ENCODE results near the gene KRTDAP.

The KRTDAP gene

DNA sequence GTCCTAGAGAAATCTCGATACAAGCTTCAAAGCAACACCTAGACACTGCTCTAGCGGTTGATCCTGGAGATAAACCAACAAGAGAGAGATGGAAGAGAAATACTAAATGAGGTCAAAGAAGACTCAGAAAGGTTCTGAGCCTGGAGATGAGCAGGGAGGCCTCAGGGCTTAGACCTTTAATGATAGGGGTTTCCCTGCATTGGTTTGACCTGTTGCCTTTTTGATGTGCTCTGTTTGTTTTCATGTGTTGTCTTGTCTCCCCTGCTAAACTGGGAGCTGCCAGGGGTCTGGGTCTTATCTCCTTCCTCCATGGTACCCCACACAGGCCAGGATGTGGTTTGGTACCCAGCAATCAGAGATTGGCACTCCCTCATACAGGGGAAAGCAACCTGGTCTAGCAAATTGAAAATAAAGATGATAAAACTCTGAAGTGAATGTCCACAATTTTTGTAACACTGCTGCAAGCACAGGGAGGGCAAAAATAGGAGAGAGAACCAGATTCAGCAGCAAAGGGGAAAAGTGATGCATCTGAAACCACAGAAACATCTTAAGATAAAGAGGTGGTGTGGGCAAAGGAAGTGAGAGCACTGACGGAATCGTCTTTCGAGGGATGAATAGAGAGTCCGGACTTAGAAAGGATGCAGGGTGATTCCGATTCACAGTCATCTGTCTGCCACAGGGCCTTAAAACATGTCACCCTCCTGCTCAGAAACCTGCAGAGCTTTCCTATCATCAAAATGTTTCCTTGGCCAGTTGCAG, 38.7 kb downstream of the KRTDAP start:
- DNase-seq, result no peak

DNA sequence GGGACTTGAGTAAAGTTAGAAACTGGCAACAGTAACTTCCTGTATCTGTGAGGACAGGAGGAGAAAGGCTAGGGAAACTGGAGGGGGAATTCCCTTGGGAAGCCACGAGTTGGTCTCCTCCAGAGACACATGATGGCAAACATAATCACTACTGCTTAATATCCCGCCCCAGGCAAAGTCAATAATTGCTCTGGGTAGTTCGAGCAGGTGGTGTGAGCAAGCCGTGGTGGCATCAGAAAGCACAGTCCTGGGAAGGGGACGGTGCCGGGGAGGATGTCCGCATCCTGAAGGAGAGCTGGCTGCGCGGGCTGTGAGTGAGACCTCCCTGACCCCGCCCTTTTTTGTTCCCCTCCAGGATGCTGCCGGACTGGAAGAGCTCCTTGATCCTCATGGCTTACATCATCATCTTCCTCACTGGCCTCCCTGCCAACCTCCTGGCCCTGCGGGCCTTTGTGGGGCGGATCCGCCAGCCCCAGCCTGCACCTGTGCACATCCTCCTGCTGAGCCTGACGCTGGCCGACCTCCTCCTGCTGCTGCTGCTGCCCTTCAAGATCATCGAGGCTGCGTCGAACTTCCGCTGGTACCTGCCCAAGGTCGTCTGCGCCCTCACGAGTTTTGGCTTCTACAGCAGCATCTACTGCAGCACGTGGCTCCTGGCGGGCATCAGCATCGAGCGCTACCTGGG, 40.8 kb downstream of the KRTDAP start:
- DNase-seq, result no peak

GRCh38 chr19:35447606-35448469, 42.4 kb downstream of the KRTDAP start, which contains the start of gene FFAR2:
TSS of gene FFAR2 (plus strand) at chr19:35448257. CDS start at chr19:35449715, 1,458 bp downstream.
- DNase-seq, result no peak

DNA sequence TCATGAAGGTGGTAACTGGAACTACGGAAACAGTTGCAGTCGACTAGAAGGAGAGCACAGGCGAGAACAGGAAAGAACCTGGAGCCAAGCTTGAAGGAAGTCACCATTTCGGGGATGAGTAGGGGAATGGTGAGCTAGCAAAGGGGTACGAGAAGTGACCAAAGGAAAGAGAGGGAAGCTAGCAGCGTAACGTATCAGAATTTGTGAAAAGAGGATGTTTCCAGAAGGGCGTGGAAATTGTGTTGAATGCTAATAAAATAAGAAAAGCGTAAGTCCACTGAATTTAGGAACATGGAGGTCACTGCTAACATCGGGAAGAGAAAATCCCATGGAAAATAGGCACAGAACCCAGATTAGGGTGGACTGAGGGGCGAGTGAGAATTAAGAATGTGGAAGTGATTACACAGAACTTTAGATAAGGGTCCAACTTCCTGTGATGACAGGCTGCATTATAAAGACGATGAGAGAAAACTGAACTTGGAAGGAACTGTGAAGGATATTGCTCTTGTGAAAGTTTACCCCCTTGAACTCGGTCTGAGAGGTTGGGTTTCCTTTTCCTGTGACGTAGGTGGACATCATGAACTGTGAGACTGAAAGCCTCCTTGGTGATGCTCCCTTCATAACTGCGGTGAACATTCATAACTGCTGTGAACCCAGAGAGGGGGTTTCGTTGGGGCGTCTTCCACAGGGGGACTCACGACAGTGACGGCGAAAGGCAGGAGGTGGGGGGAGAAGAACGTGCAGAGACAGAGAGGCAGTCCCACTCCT, 44.3 kb downstream of the KRTDAP start:
- no peak for DNase-seq

DNA sequence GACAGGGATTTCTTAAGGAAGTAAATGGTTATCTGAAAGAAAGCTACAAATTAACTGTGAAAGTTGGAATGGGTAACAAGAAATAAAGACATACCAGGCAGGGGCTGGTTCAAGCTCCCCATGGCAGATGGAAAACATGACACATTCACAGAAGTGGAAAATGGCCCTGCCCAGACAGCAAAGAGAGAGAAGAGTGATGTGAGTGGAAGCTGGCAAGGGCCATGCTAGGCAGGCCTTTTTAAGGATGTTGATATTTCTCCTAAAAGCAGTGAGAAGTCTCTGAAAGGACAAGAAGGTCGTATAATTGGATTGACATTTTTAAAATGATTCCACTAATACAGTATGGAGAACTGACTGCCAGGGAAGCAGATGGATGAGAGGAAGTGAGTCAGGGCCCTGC, 45.5 kb downstream of the KRTDAP start:
- DNase-seq, result no peak

GRCh38 chr19:35442091-35442490, 48.2 kb downstream of the KRTDAP start:
- no peak for DNase-seq

GRCh38 chr19:35439921-35440320, 50.3 kb downstream of the KRTDAP start:
- no peak for DNase-seq

DNA sequence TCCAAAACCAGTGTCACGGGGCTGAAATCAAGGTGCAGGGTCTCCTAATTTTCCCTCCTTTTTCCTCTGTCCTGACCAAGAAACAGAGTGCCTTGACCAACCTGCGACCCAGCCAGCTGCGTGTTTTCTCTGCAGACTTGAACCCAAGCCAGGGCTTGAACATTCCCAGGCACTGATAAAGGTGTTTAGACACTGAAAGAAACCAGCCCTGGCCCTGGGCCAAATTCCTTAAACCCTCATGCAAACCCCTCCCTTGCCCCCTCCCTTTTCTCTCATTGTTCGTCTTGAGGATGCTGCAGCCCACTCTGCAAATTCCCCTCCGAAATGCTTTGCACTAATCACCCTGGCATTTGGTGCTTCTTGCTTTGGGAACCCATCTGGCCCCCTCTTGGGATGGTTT, 51.7 kb downstream of the KRTDAP start:
- DNase-seq, result no peak

- no peak for DNase-seq
Observed at GRCh38 chr19:35438096-35438495, 52.2 kb downstream of the KRTDAP start.

GRCh38 chr19:35437406-35437951, 52.8 kb downstream of the KRTDAP start:
- no peak for DNase-seq

Data from C1 segment of cervical spinal cord (tissue), 14 donors.